WI38 (cell line): ENCODE results near the gene REL.
A peak's percentile ranks its signal among the peaks of the same experiment; 100 is the strongest.

Experiments used
- H3K4me3 ChIP-seq: 2 replicates; pipeline ENCODE4 v1.5.1; 2011; ENCODE audit warnings: low read depth, mild to moderate bottlenecking, control low read depth, low read length
- CTCF ChIP-seq: IDR thresholded peaks from 2 replicates; pipeline ENCODE4 v1.5.1; 2012; ENCODE audit warnings: low read depth, mild to moderate bottlenecking, control low read depth, low read length

Gene REL

GRCh38 chr2:60867848-60868247, 13.5 kb upstream of the REL start:
- H3K4me3 ChIP-seq, result no peak overlapping the region
- TF ChIP-seq CTCF, result no peak

- no peak overlapping the region for H3K4me3 ChIP-seq
Observed at GRCh38 chr2:60868589-60869273, 12.6 kb upstream of the REL start.

GRCh38 chr2:60872510-60872928, 8.9 kb upstream of the REL start:
- H3K4me3 ChIP-seq, result no peak overlapping the region
- TF ChIP-seq CTCF, result no peak

More at GRCh38 chr2:60868589-60869273, 12.6 kb upstream of the REL start:
- no peak for TF ChIP-seq CTCF

GRCh38 chr2:60873381-60873780, 8.0 kb upstream of the REL start:
- no peak overlapping the region for H3K4me3 ChIP-seq
- TF ChIP-seq CTCF, result no peak

DNA sequence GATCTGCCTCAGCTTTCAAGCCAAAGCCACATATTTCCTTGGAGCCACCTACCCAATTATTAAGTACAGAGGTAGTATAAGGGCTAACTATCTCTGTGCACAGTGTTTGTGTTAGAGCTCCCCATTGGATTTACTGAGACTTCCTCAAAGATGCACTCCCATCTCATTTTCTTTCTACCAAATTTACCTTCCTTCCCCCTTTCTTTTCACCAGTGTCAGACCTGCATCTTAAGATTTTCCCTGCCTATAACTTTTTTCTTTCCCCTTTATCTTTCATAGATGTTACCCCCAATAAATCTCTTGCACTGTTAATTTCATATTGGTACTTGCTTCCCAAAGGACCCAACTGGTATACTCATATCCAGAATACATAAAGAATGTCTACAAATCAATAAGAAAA, 5.9 kb upstream of the REL start:
- no peak for TF ChIP-seq CTCF
- no peak overlapping the region for H3K4me3 ChIP-seq

- TF ChIP-seq CTCF, result peak; percentile 18; the same call in 1 of the 2 replicates
- peak overlapping the region; percentile 84 for H3K4me3 ChIP-seq
Observed at GRCh38 chr2:60880643-60881046, 729 bp upstream of the REL start.

- no peak for TF ChIP-seq CTCF
- peak overlapping the region; percentile 84 for H3K4me3 ChIP-seq
Observed at GRCh38 chr2:60882971-60883753, 1.8 kb downstream of the REL start.
